Breast epithelium (tissue), 3 donors: ENCODE measurements around the gene SLC7A7.

Source experiments
- CTCF ChIP-seq, 3 donors: fragments of 450-650 bp; IDR thresholded peaks; one replicate each; pipeline ENCODE4 v1.5.1; 2016 to 2017; ENCODE audit warnings: antibody characterized with exemption in 3 of 3, mild to moderate bottlenecking in 3 of 3, moderate library complexity in 3 of 3
- POLR2A ChIP-seq: fragments of 450-650 bp; IDR thresholded peaks from one replicate; pipeline ENCODE4 v1.6.1; 2016; ENCODE audit warnings: antibody characterized with exemption, mild to moderate bottlenecking, moderate library complexity
- POLR2AphosphoS5 ChIP-seq, 3 donors: sonication (generic); formaldehyde crosslinking; IDR thresholded peaks; one replicate each; pipeline ENCODE4 v1.6.1; 2017; ENCODE audit warnings: antibody characterized with exemption in 3 of 3

GRCh38 chr14:22798528-22798927 is 16.7 kb downstream of the SLC7A7 start:
- no peak for TF ChIP-seq CTCF (IDR thresholded peaks at IDR 0.05)
- TF ChIP-seq POLR2A: no peak
- TF ChIP-seq POLR2AphosphoS5 (IDR thresholded peaks at IDR 0.05): no peak
